ENCODE results near the gene HHAT. TPM values are rescaled to one million over a fixed set of nuclear protein-coding genes. Genes with fewer than 3 reads are reported as not detected.

HHAT gene
- total and polyA plus RNA-seq, 2 of the 13 experiments (the other 11 are each of a cell fraction or from before 2014, with no cell fraction given) = 2.6 to 4.9 TPM

DNA sequence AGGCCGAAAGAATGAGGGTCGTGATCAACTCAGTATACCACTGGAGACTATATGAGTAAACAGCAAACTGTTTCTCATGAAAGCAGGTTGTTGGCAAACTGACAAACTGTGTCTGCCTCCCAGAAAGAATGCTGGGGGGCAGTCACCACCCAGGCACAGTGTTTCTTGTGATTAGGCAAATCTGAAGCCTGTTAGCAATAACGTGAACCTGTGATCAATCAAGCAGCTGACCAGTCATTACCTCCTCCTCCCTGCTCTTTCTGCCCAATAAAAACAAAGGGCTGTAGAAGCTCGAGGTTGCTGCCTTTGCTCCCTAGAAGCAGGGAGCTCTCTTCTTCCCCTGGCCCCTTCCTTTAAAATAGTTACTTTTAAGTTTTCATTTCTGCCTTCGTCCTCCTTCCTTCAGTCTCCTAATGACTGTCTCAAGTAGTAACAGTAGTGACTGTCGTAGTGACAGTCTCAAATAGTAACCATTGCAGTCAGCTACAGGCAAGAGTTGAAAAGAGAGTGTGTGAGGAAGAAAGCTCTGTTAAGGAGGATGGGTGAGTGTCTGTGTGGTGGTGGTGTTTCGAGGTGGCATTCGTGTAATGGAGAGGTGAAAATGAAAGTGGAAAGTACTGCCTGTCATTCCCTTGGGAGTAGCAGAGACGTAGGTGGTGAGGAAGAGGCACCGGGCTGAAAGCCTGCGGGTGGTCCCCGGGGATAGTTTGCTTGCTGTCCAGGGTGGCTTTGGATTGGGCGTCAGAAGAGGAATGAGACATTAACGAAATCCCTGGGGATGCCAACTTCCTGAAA, 14.5 kb downstream of the HHAT start:
- DNase-seq (ENCODE audit: low spot score) = no peak
- no peaks in the 10 kb centered on the region; a peak in 1 of 5 replicates for H3K27me3 ChIP-seq (ENCODE audit: control insufficient read depth in 1 of 2, insufficient read depth in 2 of 2, low read length in 2 of 2)
- in situ Hi-C loops (cut with HindIII; ENCODE audit: extremely low pct_ligation_motif_present, low pct_unique_long_range_greater_than_20kb) = no loop called here
- H3K36me3 ChIP-seq (replicated peaks in 1 of 2; ENCODE audit: control insufficient read depth in 1 of 2, insufficient read depth in 2 of 2, low read length in 2 of 2) = no peaks in the 10 kb centered on the region
- no TSS peak for BruUV-seq (replicated peaks)
- FAIRE-seq = no peak
- H3K4me1 ChIP-seq (ENCODE audit: insufficient read depth, low read length) = peaks cover 11% of the 10 kb centered on the region; the same call in 1 of the 2 replicates
- H3K27ac ChIP-seq (ENCODE audit: extremely low read length, insufficient read depth, low read length) = no peak overlapping the region
- H3K9me3 ChIP-seq (ENCODE audit: low read length) = no peaks in the 10 kb centered on the region
- intact Hi-C loops (cut with micrococcal nuclease; ENCODE audit: unreplicated experiment) = no loop called here
- WGBS (ENCODE audit: low lambda C conversion rate) = 13% methylated on average over 13 of the region's 14 CpGs
- no peak for TF ChIP-seq ZNF850 (CRISPR knock-in tag; conservative IDR thresholded peaks at IDR 0.05)
- TF ChIP-seq, protein P1, sequence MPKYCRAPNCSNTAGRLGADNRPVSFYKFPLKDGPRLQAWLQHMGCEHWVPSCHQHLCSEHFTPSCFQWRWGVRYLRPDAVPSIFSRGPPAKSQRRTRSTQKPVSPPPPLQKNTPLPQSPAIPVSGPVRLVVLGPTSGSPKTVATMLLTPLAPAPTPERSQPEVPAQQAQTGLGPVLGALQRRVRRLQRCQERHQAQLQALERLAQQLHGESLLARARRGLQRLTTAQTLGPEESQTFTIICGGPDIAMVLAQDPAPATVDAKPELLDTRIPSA (CRISPR knock-in tag; IDR thresholded peaks at IDR 0.05; ENCODE audit: borderline replicate concordance) = no peak
- TF ChIP-seq KLF13 (CRISPR knock-in tag; IDR thresholded peaks at IDR 0.05) = no peak
- TF ChIP-seq HCFC1 (IDR thresholded peaks at IDR 0.05; ENCODE audit: low read depth, low read length) = no peak
- TF ChIP-seq, protein P2, sequence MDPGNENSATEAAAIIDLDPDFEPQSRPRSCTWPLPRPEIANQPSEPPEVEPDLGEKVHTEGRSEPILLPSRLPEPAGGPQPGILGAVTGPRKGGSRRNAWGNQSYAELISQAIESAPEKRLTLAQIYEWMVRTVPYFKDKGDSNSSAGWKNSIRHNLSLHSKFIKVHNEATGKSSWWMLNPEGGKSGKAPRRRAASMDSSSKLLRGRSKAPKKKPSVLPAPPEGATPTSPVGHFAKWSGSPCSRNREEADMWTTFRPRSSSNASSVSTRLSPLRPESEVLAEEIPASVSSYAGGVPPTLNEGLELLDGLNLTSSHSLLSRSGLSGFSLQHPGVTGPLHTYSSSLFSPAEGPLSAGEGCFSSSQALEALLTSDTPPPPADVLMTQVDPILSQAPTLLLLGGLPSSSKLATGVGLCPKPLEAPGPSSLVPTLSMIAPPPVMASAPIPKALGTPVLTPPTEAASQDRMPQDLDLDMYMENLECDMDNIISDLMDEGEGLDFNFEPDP (CRISPR knock-in tag; conservative IDR thresholded peaks at IDR 0.05) = no peak
- TF ChIP-seq, protein P3, sequence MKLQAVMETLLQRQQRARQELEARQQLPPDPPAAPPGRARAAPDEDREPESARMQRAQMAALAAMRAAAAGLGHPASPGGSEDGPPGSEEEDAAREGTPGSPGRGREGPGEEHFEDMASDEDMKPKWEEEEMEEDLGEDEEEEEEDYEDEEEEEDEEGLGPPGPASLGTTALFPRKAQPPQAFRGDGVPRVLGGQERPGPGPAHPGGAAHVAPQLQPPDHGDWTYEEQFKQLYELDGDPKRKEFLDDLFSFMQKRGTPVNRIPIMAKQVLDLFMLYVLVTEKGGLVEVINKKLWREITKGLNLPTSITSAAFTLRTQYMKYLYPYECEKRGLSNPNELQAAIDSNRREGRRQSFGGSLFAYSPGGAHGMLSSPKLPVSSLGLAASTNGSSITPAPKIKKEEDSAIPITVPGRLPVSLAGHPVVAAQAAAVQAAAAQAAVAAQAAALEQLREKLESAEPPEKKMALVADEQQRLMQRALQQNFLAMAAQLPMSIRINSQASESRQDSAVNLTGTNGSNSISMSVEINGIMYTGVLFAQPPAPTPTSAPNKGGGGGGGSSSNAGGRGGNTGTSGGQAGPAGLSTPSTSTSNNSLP (IDR thresholded peaks at IDR 0.05; ENCODE audit: low read depth, low read length) = no peak
- no peak for TF ChIP-seq ZBTB38 (CRISPR knock-in tag; IDR thresholded peaks at IDR 0.05)
- no peak for TF ChIP-seq ZNF501 (CRISPR knock-in tag; IDR thresholded peaks at IDR 0.05)
- TF ChIP-seq TCF12 (IDR thresholded peaks at IDR 0.05) = no peak
- TF ChIP-seq TCF12 (CRISPR knock-in tag; IDR thresholded peaks at IDR 0.05) = no peak
- TF ChIP-seq ZNF3 (CRISPR knock-in tag; IDR thresholded peaks at IDR 0.05) = no peak
- H3K4me3 ChIP-seq (replicated peaks in 1 of 3; ENCODE audit: insufficient read depth in 1 of 3, low read depth in 2 of 3, low read length in 3 of 3) = peak overlapping the region in 2 of 3 experiments; percentile 13 to 41; a peak in 3 of 6 replicates
- H3K4me2 ChIP-seq (ENCODE audit: low read depth, low read length) = peak overlapping the region; percentile 62
- H3K9ac ChIP-seq (ENCODE audit: insufficient read depth, low read depth, low read length) = no peak overlapping the region
- no peaks in the 10 kb centered on the region for H3K79me2 ChIP-seq (ENCODE audit: insufficient read depth, low read length)
- CTCF ChIA-PET (ENCODE audit: low intra/inter-chr PET ratio, low total read pairs) = no interaction called here
- POLR2A ChIA-PET = interaction anchor here (1.0 kb wide), 1 partner anchor 14 kb away, joined by 5 read pairs; the partner anchor contains the start of gene HHAT
- ATAC-seq = peak; percentile 62
- H4K20me1 ChIP-seq (ENCODE audit: insufficient read depth, low read length) = no peaks in the 10 kb centered on the region
- peak overlapping the region; percentile 23 for H2AFZ ChIP-seq (ENCODE audit: low read length)
